ENCODE results near the gene BRD7. TPM values are rescaled to one million over a fixed set of nuclear protein-coding genes. Genes with fewer than 3 reads are reported as not detected.

Gene BRD7
- total and polyA plus RNA-seq, 2 of the 4 experiments (the other 2 are of a cell fraction), result 24.8 to 29.9 TPM

- BruUV-seq (replicated peaks), result no TSS peak
- no peak overlapping the region for H2BK20ac ChIP-seq (ENCODE audit: low read depth, low read length)
- H3K4ac ChIP-seq (ENCODE audit: low read depth, low read length), result no peak overlapping the region
- dilution Hi-C loops (cut with HindIII; ENCODE audit: low sequenced_read_pairs, unreplicated experiment), result no loop called here
- no peak overlapping the region for H4K91ac ChIP-seq (ENCODE audit: insufficient read depth, low read depth, low read length)
- no peak overlapping the region for H3K14ac ChIP-seq (replicated peaks; ENCODE audit: low read depth, low read length)
- DNase-seq, result no peak
- no peak overlapping the region for H3K4me2 ChIP-seq (ENCODE audit: low read depth, low read length)
- in situ Hi-C loops (cut with MboI; ENCODE audit: low sequenced_read_pairs), result loop anchor here (5.0 to 25.0 kb wide), 2 partner anchors 128 to 268 kb away; no protein-coding TSS in a partner anchor
- no peaks in the 10 kb centered on the region for H4K20me1 ChIP-seq (ENCODE audit: insufficient read depth, low read length)
- no peak overlapping the region for H3K18ac ChIP-seq (ENCODE audit: low read depth, low read length)
- WGBS, 2 experiments (ENCODE audit: extremely low coverage in 2 of 2, insufficient read length in 1 of 2), result no CpG with 5 or more reads among the region's 11 CpGs
- no peak overlapping the region for H3K27ac ChIP-seq (ENCODE audit: insufficient read depth, low read length)
- H4K8ac ChIP-seq (ENCODE audit: low read depth in 2 of 2, low read length in 2 of 2), result no peak overlapping the region
- H3K36me3 ChIP-seq (ENCODE audit: control insufficient read depth, insufficient read depth, low read length), result peaks cover 14% of the 10 kb centered on the region; the same call in 1 of the 2 replicates
- peaks cover 6 to 8% of the 10 kb centered on the region in 2 experiments; a peak in 3 of 4 replicates for H3K79me1 ChIP-seq (ENCODE audit: low read depth in 1 of 2, low read length in 2 of 2)
- no peaks in the 10 kb centered on the region for H3K4me1 ChIP-seq (ENCODE audit: control insufficient read depth, insufficient read depth, low read length)
- H3K27me3 ChIP-seq (ENCODE audit: control insufficient read depth, insufficient read depth, low read length), result no peaks in the 10 kb centered on the region
- no peak overlapping the region for H2BK5ac ChIP-seq (ENCODE audit: low read depth, low read length, poor library complexity, severe bottlenecking)
- no peak overlapping the region for H3K4me3 ChIP-seq (ENCODE audit: insufficient read depth, low read depth, low read length)
- H3K9ac ChIP-seq (ENCODE audit: low read depth, low read length), result no peak overlapping the region
- no peak overlapping the region for H2AK5ac ChIP-seq (ENCODE audit: low read depth, low read length)
- no peaks in the 10 kb centered on the region for H3K9me1 ChIP-seq (ENCODE audit: insufficient read depth, low read length)
- TF ChIP-seq USF2 (IDR thresholded peaks at IDR 0.05; ENCODE audit: low read depth, low read length) (no peak), RAD21 (IDR thresholded peaks at IDR 0.05; ENCODE audit: low read length) (peak; percentile 50), SMC3 (IDR thresholded peaks at IDR 0.05; ENCODE audit: low read depth, low read length) (peak; percentile 47; the same call in 1 of the 2 replicates), CTCF (conservative IDR thresholded peaks at IDR 0.05; ENCODE audit: low read depth, low read length) (peak; percentile 60), MAFK (IDR thresholded peaks at IDR 0.05; ENCODE audit: low read depth, low read length) (no peak)
- no peak overlapping the region for H2BK120ac ChIP-seq (ENCODE audit: low read depth, low read length)
- POLR2A ChIA-PET (ENCODE audit: unreplicated experiment), result no interaction called here
- H2AFZ ChIP-seq (replicated peaks; ENCODE audit: low read length, poor library complexity), result no peak overlapping the region
- intact Hi-C loops (cut with micrococcal nuclease), result loop anchor here (1.0 to 5.0 kb wide), 5 partner anchors 28 to 330 kb away; partner anchors contain the start of genes CNEP1R1 and HEATR3
- H2BK15ac ChIP-seq (ENCODE audit: low read depth, low read length), result no peak overlapping the region
- no peaks in the 10 kb centered on the region for H3K9me3 ChIP-seq (ENCODE audit: control insufficient read depth, insufficient read depth, low read length)
- no peak overlapping the region for H2AK9ac ChIP-seq (replicated peaks; ENCODE audit: low read depth, low read length, poor library complexity)
- no peak for ATAC-seq (ENCODE audit: low read depth)
- no peak overlapping the region for H3K56ac ChIP-seq (ENCODE audit: extremely low read depth, insufficient read depth, low read length)
- H3K23ac ChIP-seq (ENCODE audit: low read depth, low read length), result no peak overlapping the region
- CTCF ChIA-PET, result interaction anchor here (0.6 to 1.6 kb wide), 10 partner anchors 12 to 330 kb away, joined by 3 to 10 read pairs (median 4); partner anchors contain the start of gene CNEP1R1
- no peak overlapping the region for H4K5ac ChIP-seq (ENCODE audit: low read depth, low read length)
Observed at GRCh38 chr16:50354629-50355456, 13.9 kb downstream of the BRD7 start.

All from IMR-90 (cell line).